HL-60/S4 (cell line): ENCODE results near the gene EXOC3.
"Not testable (repeated sequence)": the region's sequence is repeated elsewhere in the genome, so short reads cannot be mapped to it uniquely, and the experiment has no call there.

Source experiments
- in situ Hi-C: fragments of 300-500 bp; cut with MboI; formaldehyde crosslinking; loops from 2 replicates; pipeline ENCODE4 v1.14.3; 2022; ENCODE audit warnings: low sequenced_read_pairs

EXOC3 gene

DNA sequence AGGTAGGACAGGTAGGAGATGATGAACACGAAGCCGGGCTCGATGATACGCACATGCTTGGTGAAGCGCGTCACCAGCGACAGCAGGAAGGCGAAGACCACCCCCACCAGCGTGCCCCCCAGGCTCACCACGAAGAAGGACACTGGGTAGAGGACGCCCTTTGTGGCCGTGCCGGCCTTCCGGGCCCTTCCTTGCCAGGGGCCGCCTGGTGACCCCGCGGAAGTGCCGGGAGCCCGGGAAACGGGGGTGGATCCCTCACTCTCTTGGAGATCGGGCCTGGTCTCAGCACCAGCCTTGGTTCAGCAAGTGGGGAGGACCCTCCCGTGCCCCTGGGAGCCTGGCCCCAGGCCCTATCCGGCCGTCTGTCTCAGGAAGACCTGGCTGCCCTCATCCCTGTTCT lies 41.6 kb downstream of the EXOC3 start:
- in situ Hi-C loops: no loop called here

DNA sequence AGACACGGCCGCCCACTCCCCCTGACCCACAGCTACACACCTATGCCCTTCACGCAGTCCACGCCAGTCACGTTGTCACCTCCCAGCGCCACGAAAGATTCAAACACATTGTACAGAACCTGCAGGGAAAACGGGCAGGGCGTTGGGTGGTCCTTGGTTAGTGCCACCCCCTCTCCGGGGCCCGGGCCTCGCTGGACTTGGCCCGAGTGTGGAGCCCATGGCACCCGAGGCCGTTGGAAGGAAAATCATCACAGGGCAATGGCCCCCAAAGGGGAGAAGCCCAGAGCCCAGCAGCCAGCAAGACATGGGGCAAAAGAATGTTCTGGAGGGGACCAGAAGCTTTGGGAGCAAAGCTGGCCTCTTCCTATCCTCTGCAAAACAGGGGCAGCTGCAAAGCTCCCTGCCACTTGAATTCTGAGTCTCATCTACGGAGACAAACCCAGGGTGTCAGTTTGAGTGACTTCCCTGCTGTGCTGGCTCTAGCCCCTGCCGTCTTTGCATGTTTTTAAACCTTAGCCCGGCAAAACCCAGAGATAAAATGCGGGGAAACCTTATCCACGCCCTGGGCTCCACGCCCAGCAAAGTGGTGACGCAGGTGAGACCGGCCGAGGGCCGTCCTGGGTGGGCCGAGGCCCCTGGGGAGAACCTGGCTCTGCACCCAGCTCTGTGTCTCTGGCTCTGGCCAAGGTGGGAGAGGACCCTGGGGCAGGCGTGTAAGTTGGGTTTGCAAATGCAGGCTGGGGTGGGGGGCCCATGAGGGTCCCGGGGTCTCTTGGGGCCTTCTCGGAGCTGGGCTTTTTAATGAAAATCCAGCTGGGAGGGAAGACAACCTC lies 42.4 kb downstream of the EXOC3 start:
- in situ Hi-C loops: no loop called here

DNA sequence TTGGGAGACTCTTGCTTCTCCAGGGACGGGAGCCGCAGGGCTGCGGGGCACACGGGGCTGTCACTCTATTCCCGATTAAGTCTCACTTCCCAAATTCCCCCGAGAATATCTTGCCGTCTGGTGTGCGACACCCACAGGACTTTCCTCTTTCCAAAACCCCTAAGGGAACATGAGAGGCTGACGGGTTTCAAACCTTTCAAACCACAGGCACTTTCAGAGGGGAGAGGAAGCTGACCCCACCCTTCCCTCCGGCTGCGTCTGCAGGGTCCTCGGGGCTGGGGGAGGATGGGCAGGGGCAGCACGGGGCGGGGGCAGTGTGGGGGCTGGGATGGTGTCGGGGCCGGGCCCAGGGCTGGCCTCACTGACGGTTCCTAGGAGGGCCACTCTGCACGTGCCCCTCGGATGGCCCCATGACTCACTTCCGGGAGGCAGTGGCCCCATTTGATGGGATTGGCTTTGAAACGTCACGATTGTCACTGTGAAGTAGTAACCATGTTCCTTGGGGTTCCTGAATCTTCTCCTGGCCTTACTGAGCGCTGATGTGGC lies 43.0 kb downstream of the EXOC3 start:
- in situ Hi-C loops: no loop called here

DNA sequence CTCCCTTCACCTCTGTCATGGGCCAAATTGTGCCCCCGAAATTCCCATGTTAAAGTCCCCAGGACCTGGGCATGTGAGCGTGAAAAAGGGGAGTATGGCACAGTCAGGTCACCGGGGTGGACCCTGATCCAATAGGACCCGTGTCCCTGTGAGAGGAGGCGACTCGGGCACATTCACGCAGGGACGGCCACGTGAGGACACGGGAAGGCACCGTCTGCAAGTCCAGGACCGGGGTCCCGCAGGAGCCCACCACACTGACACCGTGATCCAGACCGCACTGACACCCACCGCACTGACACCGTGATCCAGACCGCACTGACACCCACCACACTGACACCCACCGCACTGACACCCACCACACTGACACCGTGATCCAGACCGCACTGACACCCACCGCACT lies 43.6 kb downstream of the EXOC3 start:
- in situ Hi-C loops: not testable (repeated sequence)

DNA sequence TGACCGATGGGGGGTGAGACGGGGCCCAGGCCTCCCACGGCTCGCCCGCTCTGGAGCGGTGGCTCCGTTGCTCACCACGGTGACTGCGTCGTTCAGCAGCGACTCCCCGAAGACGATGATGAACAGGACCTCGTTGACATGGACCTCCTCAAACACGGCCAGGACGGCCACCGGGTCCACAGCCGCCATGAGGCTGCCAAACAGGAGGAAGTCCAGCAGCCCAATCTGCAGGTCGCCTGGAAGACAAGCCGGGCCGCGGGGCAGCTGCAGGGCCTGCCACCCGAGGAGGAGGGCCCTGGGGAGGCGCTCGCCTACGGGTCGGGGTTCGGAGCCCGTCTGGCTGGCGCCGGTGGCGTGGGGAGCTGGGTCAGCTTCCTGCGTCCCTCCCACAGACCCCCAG lies 45.3 kb downstream of the EXOC3 start:
- in situ Hi-C loops: no loop called here

DNA sequence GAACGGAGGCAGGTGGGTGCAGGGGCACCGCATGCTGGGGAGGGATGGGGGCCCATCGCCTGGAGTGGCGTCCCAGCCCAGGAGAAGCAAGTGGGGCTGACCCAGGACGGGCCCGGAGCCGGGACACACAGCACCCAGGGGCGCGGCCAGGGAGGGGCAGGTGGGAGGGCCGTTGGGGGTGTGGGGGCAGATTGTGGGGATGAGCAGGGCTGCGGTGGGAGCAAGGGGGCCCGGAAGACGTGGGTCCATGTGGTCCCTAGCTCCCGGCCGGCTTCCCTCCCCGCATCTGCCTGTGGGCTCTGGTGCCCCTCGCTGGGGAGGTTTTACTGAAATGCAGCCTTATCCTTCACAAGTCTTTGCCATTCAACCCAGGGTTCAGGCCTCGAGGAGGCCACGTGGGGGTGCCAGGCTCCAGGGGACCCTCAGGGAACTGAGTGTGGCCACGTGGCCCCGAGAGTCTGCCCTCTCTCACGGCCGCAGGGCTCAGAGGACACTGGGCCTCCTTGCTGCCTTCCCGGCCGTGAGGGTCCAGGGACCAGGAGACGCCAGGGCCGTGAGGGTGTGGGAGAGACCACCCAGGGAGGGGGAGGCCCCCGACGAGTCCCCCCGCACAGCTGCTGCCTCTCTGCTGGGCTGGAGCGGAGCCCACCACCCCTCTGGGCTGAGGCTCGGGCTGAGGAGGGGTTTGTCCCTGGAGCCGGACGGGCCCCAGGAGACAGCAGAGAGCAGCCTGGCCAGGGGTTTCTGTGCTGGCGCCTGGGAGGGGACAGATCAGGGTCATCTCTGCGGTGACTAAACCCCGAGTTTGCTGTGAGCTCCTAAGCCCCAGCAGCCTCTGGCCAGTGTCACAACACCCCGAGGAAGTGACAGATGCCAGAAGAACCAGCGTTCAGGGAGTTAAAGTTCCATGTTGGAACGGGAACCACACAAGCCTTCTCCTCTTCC lies 46.0 kb downstream of the EXOC3 start:
- in situ Hi-C loops: no loop called here

DNA sequence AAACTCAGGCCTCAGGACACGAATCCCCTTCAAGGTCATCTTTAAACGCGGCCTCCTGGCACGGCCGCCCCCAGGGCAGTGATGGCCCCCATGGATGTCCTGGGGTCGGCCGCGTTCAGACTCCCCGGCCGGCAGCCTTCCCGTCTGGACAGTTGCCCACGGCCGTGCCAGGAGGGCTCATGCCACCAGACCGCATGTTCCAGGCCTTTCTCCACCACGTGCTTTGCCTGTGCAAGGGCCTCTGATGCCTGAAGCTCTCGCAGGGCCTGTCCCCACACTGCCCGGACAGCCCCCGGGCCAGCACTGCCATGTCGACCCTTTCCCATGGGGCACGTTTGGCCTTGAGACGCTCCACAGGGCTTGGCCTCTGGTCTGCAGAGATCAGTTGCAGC lies 46.7 kb downstream of the EXOC3 start:
- in situ Hi-C loops: no loop called here

DNA sequence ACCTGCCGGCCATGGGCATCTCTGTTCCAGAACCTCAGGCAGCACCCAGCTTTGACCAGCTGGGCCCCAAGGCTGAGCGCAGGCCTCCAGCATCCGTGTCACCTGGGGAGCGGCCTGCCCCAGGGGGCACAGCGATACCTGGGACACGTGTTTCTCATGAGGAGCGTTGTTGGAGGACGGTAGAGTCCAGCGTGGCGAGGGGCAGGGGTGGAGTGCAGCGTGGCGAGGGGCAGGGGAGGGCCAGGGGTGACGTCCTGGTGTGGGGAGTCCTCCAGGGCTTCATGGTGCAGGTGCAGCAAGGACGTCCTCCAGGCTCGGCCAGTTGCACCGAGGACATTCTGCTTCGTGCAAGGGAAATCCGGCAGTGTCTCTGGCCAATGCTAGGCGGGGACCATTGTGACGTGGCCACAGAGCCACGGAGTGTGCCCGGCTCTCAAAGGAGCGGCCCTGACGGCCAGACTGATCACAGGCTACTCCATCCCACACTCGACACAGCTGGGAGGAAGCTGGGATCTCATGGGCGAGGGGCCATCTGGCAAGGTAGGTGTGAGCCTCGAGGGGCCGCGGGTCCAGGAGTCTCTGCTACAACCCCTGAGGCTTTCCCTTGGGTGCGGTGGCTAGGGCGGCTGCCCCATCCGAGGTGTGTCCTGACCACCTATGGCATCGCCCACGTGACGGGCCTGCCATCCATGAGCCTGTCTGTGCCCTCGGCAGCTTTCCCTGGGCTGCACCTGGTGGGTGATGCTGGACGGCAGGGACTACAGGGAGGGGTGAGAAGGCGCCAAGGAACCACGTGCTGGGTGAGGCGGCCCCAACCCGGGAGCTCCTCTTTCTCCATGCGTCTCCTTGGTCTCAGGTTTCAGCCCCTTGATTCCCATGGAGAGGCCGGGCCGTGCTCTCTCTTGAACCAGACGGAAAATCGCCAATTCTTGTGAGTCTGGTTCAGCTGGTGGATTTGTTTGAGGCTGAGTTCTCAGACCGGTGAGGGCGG lies 47.4 kb downstream of the EXOC3 start:
- in situ Hi-C loops: no loop called here

DNA sequence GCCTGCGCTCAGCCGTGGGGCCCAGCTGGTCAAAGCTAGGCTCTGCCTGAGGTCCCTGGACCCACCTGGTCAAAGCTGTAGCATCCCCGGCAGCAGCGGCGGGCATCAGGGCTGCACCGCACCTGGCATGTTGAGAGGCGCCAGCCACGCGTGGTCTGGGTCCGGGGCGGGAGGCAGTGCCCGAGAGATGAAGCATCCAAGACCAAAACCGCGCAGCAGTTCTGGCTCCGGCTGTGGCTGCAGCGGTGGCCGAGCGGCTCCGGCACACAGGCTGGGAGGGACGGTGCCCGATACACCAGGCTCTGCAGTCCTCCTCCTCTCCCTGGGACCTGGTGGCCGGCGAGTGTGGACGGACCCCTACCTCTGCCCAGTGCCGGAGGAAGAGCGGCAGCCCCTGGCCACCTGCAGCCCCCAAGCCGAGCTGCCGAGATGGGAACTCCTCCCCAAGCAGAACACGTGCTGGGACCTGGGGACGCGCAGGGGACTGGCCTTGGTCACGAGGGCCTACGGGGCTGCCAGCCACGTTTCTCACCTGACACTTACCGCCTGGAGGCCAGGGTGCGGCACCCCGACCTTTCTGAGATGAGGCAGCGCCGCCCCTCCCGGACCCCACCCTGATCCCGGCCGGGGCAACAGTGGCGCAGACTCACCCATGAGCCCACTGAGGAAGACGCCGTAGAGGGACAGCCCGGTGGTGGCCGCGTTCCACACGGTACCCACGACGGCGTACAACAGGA lies 48.3 kb downstream of the EXOC3 start:
- in situ Hi-C loops: no loop called here

DNA sequence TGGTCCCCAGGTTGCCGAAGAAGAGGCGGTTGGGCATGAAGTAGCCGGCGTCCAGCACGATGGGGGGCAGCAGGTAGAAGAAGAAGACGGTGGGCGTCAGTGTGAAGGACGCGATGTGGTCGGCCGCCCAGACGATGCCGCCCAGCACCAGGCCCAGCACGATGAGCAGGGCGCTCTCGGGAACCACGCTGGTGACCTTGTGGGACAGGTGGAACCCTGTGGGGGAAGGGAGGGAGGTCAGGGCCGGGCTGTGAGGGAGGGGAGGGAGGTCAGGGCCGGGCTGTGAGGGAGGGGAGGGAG lies 48.8 kb downstream of the EXOC3 start:
- in situ Hi-C loops: no loop called here

DNA sequence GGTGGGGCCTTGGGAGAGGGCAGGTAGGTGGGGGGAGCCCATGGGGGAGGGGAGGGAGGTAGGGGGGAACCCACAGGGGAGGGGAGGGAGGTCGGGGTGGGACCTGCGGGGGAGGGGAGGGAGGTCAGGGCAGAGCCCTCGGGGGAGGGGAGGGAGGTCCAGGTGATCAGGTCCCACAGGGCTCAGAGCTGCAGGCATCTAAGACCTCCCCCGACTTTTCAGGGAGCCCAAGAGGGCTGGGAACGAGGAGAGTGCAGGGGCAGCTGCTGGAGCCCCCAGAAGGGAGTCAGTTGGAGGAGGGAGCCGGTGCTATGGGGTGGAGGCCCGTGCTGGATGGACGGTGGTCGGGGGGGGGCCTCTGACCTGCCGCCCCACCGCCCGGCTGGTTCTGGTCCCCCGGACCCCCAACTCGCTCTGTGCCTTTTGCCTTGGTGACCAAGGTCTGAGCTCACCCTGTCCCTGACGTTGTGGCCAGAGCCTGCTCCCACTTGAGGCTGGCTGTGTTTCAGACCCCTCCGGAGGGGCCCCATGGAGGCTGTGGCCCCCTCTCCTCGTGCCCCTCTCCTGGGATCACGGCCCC lies 49.4 kb downstream of the EXOC3 start:
- in situ Hi-C loops: no loop called here

DNA sequence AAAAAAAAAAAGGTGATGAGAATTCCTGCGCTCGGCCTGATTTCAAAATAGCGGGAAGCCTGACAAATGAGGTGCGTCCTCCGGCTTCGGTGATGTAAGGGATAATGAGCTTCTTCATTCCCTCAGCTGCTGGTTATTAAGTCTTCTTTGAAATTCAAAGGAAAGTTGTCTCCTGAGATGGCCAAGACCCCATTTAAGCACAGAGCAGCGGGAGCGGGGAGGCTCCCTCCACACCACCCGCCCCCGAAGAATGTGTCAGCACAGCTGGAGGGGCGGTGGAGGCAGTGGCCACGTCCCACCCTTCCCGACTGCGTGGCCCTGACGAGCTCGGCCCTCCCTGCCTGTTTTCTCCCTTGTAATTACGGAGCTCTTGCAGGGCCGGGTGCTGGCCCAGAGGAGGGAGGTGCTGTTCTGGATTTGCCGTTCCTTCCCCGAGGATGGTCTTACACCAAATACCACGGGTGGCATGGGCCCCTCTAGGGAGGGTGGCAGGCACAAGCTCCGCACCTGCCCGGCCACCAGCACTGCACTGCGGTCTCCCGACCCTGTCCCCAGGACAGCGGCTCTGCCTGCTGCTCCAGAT lies 50.2 kb downstream of the EXOC3 start:
- in situ Hi-C loops: no loop called here

DNA sequence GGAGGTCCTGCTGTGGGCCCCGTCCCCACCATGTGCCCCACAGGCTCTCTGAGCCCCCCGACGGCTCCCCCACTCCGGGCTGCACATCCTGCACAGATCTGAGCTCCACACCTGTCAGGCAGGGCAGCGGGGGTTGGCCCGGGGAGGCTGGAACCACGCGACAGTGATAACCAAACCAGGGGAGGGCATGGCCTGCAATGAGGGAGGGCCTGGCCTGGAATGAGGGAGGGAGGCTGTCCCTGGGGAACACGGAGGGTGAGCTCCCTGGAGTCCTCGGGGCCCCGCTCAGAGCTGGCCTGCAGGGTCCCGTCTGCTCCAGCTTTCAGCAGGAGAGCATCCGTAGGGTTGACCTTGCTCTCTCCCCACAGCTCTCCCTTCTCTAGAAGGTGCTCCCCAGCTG lies 50.8 kb downstream of the EXOC3 start:
- in situ Hi-C loops: no loop called here

DNA sequence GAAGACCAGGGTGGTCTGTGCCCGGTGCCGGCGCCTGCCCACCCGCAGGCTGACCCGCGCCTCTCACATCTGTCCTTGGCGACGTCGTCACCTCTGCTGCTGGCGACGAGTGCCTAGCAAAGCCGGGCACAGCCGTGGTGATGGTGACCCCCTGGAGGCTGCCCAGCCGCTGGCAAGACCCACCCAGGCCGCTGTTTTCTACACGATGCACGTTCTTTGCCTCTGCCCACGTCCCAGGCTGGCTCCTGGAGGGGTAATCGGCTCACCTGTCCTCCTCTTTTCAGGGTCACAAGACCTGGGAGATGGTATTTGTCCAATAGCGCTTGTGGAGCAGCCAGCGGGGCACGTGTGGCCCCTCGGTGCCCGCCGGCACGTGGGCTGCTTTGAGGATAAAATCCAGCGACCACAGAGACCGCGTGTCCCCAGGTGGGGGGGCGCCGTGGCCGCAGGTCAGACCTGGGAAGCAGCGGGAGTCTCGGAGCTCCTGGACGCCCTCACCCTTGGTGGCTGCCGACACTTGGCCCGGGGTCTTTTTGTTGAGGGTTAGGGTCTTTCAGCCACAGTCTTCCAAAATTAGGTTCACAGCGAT lies 51.8 kb downstream of the EXOC3 start:
- in situ Hi-C loops: no loop called here

DNA sequence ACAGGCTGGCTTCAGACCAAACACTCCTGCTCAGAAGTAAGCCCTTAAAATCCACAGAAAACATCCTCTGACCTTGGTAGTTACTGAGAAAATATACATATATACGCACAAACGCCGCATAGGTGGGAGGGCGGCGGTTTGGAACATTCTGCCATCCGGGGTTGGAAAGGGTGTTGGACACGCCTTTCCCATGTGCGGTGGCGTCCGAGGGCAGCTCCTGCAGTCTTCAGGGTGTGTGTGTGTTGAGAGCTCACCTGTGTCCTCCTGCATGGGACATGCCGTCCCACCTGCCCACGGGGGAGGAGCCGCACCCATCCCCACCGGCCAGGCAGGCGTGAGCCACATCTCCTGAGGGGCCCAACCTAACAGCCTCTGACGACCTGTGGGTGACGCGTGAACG lies 53.1 kb downstream of the EXOC3 start:
- in situ Hi-C loops: no loop called here

DNA sequence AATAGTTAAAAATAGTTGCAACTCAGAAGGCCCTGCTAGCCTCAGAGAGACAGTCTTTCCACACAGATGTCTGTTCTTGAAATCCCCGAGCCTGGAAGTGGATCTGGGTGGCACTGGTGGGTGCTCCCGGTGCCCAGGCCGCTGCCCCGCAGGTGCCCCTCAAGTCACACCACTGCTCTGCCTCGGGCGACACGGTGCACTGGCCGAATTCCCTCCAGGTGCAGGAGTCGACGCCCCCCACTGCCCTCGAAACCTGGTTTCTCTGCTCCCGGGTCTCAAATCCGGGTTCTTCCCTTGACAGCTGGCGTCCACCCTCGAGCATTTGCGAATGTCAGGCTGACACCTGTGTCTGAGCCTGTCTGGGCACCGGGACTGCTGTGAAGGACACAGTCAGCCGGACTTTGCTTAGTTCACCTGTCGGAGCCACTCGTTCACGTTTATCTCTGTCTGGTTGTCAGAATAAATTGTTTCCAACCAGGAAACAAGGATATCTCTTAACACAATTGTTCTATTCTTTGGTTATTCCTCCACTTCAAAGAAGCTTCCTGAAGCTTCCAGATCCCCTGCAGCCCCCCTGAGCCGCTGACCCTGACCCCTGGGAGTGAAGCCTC lies 54.2 kb downstream of the EXOC3 start:
- in situ Hi-C loops: no loop called here

DNA sequence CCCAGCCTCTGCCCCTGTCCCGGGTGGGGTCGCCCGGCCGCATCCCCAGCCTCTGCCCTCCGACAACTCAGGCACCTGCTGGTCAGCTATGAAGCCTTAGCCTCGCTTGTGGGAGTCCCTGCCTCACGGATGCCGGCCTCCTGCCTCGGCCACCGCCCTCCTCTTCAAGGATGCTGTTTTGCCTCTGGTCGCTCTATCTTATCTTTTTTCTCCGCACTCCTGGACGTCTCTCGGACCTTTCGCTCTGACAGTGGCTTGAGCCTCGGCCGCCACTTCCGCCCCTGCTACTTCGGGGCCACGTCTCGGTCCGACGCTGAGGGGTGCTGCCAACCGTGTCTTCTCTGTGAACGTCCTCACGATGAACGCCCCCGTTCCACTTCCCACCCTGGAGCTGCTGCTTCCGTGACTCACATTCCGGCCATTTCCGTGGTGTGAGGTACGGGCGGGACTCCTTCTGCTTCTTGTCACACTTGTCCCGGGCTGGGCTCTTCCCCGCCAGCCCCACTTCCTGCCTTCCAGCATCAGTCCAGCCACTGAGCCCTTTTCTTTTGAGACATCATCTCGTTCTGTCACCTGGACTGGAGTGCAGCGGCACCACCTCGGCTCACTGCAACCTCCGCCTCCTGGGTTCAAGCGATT lies 55.0 kb downstream of the EXOC3 start:
- in situ Hi-C loops: no loop called here
